Stimulated activated CD4-positive, alpha-beta T cell treated with anti-CD3 and anti-CD28 coated beads, Interleukin-4, amount 100 ng/mL, for 24 hours (primary cell): Measurements from ENCODE around the gene FAM13C.
"Not testable (repeated sequence)": the region's sequence is repeated elsewhere in the genome, so short reads cannot be mapped to it uniquely, and the experiment has no call there.

Source experiments
- DNase-seq: peaks from one replicate; pipeline ENCODE4 v3.0.0-alpha.2; 2020

FAM13C gene

DNA sequence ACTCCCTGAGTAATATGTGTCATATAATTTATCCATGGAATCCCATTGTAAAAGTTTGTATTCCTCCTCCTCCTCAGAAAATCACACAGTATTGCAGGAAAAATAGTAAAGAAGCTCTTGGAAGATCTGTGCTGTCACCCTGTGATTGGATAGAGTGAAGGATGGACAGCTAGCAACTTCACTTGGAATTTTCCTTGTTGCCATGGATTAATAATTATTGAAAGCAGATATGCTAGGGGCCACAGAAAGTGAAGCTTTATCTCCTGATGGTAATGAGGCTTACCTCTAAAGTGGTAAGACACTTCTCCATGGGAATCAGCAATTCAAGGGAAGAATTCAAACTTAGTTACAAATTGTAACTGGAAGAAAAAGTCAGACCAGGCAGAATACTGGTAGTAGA, 137.1 kb downstream of the FAM13C start:
- DNase-seq: no peak

DNA sequence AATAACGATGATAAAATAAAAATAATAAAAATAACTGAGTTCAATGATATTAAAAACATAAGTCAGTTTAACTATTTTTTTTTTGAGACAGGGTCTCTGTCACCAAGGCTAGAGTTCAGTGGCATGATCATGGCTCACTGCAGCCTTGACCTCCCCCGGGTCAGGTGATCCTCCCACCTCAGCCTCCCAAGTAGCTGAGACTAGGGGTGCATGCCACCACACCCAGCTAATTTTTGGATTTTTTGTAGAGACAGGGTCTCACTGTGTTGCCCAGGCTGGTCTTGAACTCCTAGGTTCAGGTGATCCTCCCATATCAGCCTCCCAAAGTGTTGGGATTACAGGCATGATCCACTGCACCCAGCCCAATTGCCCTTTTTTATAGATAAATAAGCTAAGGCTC, 138.8 kb downstream of the FAM13C start:
- not testable (repeated sequence) for DNase-seq

DNA sequence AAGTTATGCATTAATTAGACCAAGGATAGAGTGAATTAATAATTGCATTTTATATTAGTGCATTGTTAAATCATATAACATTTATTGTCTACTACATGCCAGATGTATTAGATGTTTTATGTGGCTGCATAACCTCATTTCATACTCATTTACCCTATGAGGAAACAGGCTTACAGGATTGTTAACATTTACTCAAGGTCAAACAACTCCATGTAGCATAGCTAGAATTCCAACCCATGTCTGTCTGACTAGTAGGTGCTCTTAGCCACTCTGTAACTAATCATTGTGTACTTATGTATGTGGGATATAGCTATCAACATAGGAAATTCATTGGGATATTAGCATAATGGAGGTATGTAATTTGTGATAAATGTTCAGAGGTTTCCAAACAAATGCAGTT, 139.6 kb downstream of the FAM13C start:
- no peak for DNase-seq

DNA sequence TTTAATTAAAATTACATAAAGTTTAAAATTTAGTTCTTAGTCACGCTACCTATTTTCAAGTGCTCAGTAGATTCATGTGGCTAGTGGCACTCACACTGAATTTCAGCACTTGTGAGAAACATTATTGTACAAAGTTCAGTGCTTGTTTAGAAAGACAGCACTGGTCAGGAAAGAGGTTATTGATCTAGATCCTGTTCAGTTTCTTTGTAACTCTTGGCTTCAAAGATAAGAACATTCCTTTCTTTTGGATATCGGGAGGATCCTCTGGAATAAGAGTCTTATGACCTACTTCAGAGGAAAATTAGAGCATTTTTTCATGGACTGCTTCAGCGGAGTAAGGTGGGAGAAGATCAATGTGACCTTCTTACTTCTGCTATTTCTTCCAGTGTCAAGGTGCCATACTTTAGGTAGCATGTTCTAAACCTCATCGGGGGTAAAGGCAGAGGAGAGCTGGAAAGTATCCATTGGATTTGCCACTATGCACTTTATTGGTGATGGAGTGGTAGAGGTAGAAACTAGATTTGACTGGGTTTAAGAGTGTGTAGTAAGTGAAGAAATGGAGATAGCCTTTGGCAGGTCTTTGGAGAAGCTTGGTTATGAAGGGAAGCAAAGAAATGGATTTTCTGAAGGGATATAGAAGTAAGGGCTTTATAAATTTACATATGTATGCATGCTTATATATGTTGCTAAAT, 146.0 kb downstream of the FAM13C start:
- DNase-seq: no peak

DNA sequence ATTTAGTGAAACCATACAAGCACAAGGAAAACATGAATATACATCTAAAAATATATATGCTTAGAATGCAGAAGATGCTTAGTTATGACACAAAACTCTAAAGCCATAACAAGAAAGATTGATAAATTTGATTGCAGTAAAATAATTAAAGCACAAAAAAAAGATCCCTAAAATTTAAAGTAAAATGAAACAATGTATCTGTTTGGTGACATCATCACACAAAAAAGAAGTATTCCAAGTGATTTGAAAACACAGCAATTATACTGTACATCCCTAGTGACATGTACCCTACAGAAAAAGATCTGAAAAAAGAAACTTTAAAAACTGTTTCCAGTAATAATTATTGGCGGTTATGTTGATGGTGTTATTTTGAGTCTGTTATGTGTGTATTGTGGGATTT, 148.2 kb downstream of the FAM13C start:
- DNase-seq: no peak

DNA sequence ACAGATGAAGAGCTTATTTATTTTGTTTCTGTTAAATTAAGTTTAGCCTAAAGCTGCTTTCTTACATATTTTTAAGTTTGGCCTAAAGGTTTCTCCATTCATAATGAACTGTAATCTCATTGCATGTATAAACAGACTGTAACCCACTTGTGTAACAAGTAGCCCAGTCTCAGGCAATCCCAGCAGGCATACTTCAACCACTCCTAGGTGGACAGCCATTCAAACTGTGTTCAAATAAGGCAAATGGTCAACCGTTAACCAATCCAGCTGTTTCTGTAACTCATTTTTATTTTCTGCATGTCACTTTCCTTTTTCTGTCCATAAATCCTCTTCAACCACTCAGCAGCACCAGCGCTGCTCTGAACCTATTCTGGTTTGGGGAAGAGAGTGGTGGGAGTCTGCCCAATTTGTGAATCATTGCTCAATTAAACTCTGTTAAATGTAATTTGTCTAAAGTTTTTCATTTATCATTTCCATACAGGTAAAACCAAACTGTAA, 150.0 kb downstream of the FAM13C start:
- no peak for DNase-seq

DNA sequence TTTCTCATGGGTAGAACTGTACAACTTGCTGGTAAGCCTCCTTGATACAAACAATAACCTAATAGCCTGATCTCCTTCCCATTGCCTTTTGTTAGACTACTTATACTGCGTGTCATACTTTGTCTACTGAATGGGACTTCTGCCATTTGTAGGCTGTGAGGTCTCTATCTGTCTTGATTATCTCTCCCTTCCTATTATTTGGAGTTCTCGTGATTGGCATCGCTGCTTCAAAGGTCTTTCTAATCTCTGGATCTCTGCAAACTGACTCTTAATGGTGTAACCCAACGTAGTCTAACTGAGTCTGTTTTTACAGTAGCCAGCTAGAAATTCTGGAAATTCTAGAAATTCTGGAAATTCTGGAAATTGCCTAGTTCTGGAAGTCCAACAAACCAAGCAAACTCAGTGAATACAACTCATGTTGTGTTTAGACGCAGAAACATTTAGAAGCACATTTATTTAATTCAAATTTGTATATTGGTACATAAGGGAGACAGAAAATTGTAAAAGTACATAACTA, 156.1 kb downstream of the FAM13C start:
- DNase-seq: no peak
